Activated naive CD4-positive, alpha-beta T cell treated with Interleukin-2 at 50 U/mL for 16 hours (primary cell): Measurements from ENCODE around the gene KDM1A.

Experiments used
- DNase-seq: peaks from one replicate; pipeline ENCODE4 v3.0.0-alpha.2; 2020

Gene KDM1A

GRCh38 chr1:23018661-23019093, 591 bp upstream of the KDM1A start:
- DNase-seq, result no peak

GRCh38 chr1:23019863-23020625, 776 bp downstream of the KDM1A start:
- peak; percentile 19 for DNase-seq

GRCh38 chr1:23020706-23021405, 1.6 kb downstream of the KDM1A start:
- DNase-seq, result no peak

GRCh38 chr1:23021834-23022233, 2.6 kb downstream of the KDM1A start:
- no peak for DNase-seq

GRCh38 chr1:23023174-23023845, 4.0 kb downstream of the KDM1A start:
- DNase-seq, result no peak

- no peak for DNase-seq
These were observed 7.3 kb downstream of the KDM1A start for GRCh38 chr1:23026568-23026967.

- no peak for DNase-seq
These were observed 8.2 kb downstream of the KDM1A start for GRCh38 chr1:23027352-23027907.

GRCh38 chr1:23029337-23029736, 10.1 kb downstream of the KDM1A start:
- DNase-seq, result no peak

GRCh38 chr1:23035823-23036452, 16.7 kb downstream of the KDM1A start:
- DNase-seq, result no peak

- DNase-seq, result no peak
These were observed 17.9 kb downstream of the KDM1A start for GRCh38 chr1:23037081-23037740.

- DNase-seq, result no peak
These were observed 20.1 kb downstream of the KDM1A start for GRCh38 chr1:23039308-23039826.

- no peak for DNase-seq
These were observed 21.2 kb downstream of the KDM1A start for GRCh38 chr1:23040509-23040908.

- no peak for DNase-seq
These were observed 24.8 kb downstream of the KDM1A start for GRCh38 chr1:23044035-23044434.

- DNase-seq, result no peak
These were observed 30.9 kb downstream of the KDM1A start for GRCh38 chr1:23050201-23050600.

GRCh38 chr1:23051290-23051909, 32.1 kb downstream of the KDM1A start:
- DNase-seq, result no peak

GRCh38 chr1:23057301-23057700, 38.0 kb downstream of the KDM1A start:
- DNase-seq, result no peak

GRCh38 chr1:23062271-23062670, 43.0 kb downstream of the KDM1A start:
- no peak for DNase-seq

GRCh38 chr1:23065385-23065784, 46.1 kb downstream of the KDM1A start:
- no peak for DNase-seq

GRCh38 chr1:23066075-23066474, 46.8 kb downstream of the KDM1A start:
- DNase-seq, result no peak

GRCh38 chr1:23069149-23069548, 49.9 kb downstream of the KDM1A start:
- DNase-seq, result no peak

GRCh38 chr1:23069675-23070074, 50.4 kb downstream of the KDM1A start:
- DNase-seq, result no peak

GRCh38 chr1:23074012-23074411, 54.7 kb downstream of the KDM1A start:
- no peak for DNase-seq
